ENCODE results near the gene LY6G6C.

- TF ChIP-seq SP1 (IDR thresholded peaks at IDR 0.05), result no peak
- no peak for TF ChIP-seq NFRKB (IDR thresholded peaks at IDR 0.05)
- no peak for TF ChIP-seq SUZ12 (IDR thresholded peaks at IDR 0.05)
- no peak for TF ChIP-seq FOXA1 (IDR thresholded peaks at IDR 0.05)
- no peak for TF ChIP-seq ELF4 (IDR thresholded peaks at IDR 0.05)
These were observed 49.3 kb upstream of the LY6G6C start for GRCh38 chr6:31770860-31771259.

Measured in HEK293T (cell line).